GM21526 (cell line): ENCODE results near the gene ADRB2.

ENCODE experiments used
- ATAC-seq: cut with Tn5 transposase; IDR thresholded peaks from one replicate; pipeline ENCODE4 v1.9.1; 2021; ENCODE audit warnings: moderate library complexity; ENCODE audit not compliant: unreplicated experiment, low FRiP score

Gene ADRB2

GRCh38 chr5:148804393-148804792 is 22.0 kb upstream of the ADRB2 start:
- ATAC-seq = no peak

- ATAC-seq = peak; percentile 43
Observed at GRCh38 chr5:148805326-148806290, 20.8 kb upstream of the ADRB2 start.

GRCh38 chr5:148806520-148806931 is 19.9 kb upstream of the ADRB2 start:
- no peak for ATAC-seq

GRCh38 chr5:148807851-148808250 is 18.6 kb upstream of the ADRB2 start:
- no peak for ATAC-seq

- peak; percentile 68 for ATAC-seq
Observed at GRCh38 chr5:148808864-148809642, 17.4 kb upstream of the ADRB2 start.

GRCh38 chr5:148809781-148810524 is 16.5 kb upstream of the ADRB2 start:
- no peak for ATAC-seq

- no peak for ATAC-seq
Observed at GRCh38 chr5:148810823-148811222, 15.6 kb upstream of the ADRB2 start.

GRCh38 chr5:148811756-148812155 is 14.7 kb upstream of the ADRB2 start:
- no peak for ATAC-seq

GRCh38 chr5:148815086-148815485 is 11.3 kb upstream of the ADRB2 start:
- ATAC-seq = no peak

GRCh38 chr5:148815578-148815977 is 10.8 kb upstream of the ADRB2 start:
- no peak for ATAC-seq

GRCh38 chr5:148816357-148816756 is 10.1 kb upstream of the ADRB2 start:
- no peak for ATAC-seq

GRCh38 chr5:148816782-148817181 is 9.6 kb upstream of the ADRB2 start:
- no peak for ATAC-seq

GRCh38 chr5:148817606-148818005 is 8.8 kb upstream of the ADRB2 start:
- ATAC-seq = no peak

GRCh38 chr5:148820461-148821395 is 5.7 kb upstream of the ADRB2 start:
- ATAC-seq = no peak

- ATAC-seq = no peak
Observed at GRCh38 chr5:148823871-148824270, 2.5 kb upstream of the ADRB2 start.

GRCh38 chr5:148825716-148826052 is 727 bp upstream of the ADRB2 start:
- ATAC-seq = no peak

- ATAC-seq = no peak
Observed at GRCh38 chr5:148826739-148827070, 294 bp downstream of the ADRB2 start.

- ATAC-seq = no peak
Observed at GRCh38 chr5:148827723-148828122, 1.3 kb downstream of the ADRB2 start.

- ATAC-seq = no peak
Observed at GRCh38 chr5:148828511-148829247, 2.3 kb downstream of the ADRB2 start.
